CD4-positive, alpha-beta T cell treated with Interleukin-1 beta for 1 hour (primary cell): ENCODE measurements around the gene DST.

Experiments
- DNase-seq, 2 donors: peaks; one replicate each; pipeline ENCODE4 v3.0.0-alpha.2; 2020 to 2022

The DST gene

GRCh38 chr6:56532766-56533551, 109.7 kb downstream of the DST start:
- DNase-seq: no peak

GRCh38 chr6:56531839-56532595, 110.7 kb downstream of the DST start:
- no peak for DNase-seq

GRCh38 chr6:56529594-56530191, 113.0 kb downstream of the DST start:
- DNase-seq: no peak

GRCh38 chr6:56528412-56528841, 114.3 kb downstream of the DST start:
- no peak for DNase-seq

GRCh38 chr6:56527934-56528333, 114.8 kb downstream of the DST start:
- no peak for DNase-seq

GRCh38 chr6:56526860-56527544, 115.7 kb downstream of the DST start:
- DNase-seq: no peak

- no peak for DNase-seq
Measured at GRCh38 chr6:56525974-56526789, 116.5 kb downstream of the DST start.

- no peak for DNase-seq
Measured at GRCh38 chr6:56524891-56525703, 117.6 kb downstream of the DST start.

GRCh38 chr6:56522495-56523270, 120.0 kb downstream of the DST start:
- DNase-seq: no peak

- DNase-seq: no peak
Measured at GRCh38 chr6:56521976-56522375, 120.7 kb downstream of the DST start.

GRCh38 chr6:56521454-56521853, 121.2 kb downstream of the DST start:
- no peak for DNase-seq

- no peak for DNase-seq
Measured at GRCh38 chr6:56520218-56520617, 122.5 kb downstream of the DST start.

- no peak for DNase-seq
Measured at GRCh38 chr6:56518995-56519767, 123.5 kb downstream of the DST start.

- DNase-seq: no peak
Measured at GRCh38 chr6:56517155-56517745, 125.4 kb downstream of the DST start.

GRCh38 chr6:56516003-56516402, 126.7 kb downstream of the DST start:
- DNase-seq: no peak

GRCh38 chr6:56515081-56515905, 127.4 kb downstream of the DST start:
- no peak for DNase-seq

- no peak for DNase-seq
Measured at GRCh38 chr6:56514395-56514794, 128.3 kb downstream of the DST start.

GRCh38 chr6:56513631-56514030, 129.1 kb downstream of the DST start:
- no peak for DNase-seq
